Activated CD8-positive, alpha-beta memory T cell treated with anti-CD3 and anti-CD28 coated beads, Interleukin-2, amount 50 U/mL, for 48 hours (primary cell): ENCODE data around the gene CSRP1.
"Not testable (repeated sequence)": the region's sequence is repeated elsewhere in the genome, so short reads cannot be mapped to it uniquely, and the experiment has no call there.

Source experiments
- DNase-seq: peaks from one replicate; pipeline ENCODE4 v3.0.0-alpha.2; 2020

Gene CSRP1

DNA sequence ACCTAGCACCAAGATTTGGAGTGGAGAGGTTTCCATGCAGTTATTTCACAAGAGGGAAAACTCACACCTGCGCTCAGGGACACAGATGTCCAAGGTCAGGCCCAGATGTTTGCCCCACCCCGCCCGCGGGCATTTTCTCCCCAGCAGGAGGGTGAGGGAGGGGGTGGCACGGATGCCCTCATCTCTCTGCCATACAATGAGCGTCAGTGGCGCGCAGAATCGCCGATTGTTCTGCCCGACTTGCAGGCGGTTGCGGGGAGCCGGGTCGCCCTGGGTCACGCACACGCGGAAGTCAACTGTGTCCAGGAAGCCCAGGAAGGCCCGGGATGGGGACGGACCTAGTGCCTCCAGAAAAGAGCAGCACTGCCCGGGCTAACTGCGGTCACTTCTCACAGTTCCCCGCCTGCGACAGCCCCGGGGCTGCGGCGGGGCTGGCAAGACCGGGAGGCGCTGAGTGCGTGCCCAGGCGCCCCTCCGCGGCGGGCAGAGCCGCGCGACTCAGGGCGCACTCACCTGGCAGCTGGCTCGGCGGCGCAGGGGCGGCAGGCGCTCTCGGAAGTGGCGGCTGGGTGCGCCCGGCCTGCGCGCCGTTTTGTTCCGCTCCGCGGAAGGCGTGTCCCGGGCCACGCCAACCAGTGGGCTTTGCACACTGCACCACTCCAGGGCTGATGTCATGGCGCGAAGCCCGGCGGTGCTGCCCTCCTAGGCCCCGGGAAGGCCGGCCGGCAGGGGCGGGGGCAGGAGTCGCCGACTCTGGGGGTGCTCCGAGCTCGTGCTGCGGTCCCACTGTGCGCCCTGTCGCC is at the start of gene CSRP1:
Gene CSRP1, minus strand, starts transcription at position 567 of the 803 bp plus-strand sequence. CDS start 10,820 bp downstream, outside the sequence.
- DNase-seq: peak; percentile 90

DNA sequence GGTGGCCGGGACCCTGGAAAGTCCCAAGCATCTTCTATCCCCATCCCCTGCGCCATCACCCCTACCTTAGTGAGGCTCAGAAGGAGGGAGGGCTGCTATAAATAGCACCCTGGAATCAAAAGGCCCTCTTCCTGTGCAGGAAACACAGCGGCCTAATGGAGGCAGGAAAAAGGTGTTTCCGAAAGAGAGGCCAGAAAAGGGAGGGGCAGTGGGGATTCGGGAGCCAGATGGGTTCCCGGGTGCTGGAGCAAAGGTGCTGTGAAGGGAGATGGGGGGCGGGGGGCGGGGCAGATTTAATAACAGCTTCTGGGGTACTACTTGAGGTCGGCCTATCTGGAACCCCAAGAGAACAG is 48.6 kb upstream of the CSRP1 start:
- DNase-seq: no peak

DNA sequence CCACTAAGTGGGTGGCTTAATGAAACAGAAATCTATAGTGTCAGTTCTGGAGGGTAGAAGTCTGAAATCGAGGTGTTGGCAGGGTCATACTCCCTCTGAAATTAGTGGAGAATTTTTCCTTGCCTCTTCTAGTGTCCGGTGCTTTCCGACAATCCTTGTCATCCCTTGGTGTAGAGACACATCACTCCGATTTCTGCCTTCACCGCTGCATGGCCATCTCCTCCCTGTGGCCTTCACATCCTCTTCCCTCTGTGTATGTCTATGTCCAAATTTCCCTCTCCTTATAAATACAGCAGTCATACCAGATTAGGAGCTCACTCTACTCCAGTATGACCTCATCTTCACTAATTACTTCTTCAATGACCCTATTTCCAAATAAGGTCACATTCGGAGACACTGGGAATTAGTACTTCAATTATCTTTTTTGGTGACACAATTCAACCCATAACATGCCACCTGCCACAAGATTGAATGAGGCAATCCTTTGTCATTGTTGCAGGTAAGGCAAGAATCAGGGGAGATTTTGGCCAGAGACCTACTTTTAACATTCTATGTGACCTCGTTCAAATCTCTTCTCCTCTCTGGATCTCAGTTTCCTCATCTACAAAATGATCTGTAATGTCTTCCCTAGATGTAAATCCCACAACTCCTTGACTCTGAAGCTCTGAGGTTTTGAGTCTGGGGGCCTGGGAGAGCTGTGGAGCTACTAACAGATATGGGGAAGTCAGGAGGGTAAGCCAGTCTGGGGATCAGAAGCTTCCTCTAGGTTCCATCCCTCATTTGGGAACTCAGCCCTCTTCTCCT is 48.1 kb upstream of the CSRP1 start:
- DNase-seq: no peak

DNA sequence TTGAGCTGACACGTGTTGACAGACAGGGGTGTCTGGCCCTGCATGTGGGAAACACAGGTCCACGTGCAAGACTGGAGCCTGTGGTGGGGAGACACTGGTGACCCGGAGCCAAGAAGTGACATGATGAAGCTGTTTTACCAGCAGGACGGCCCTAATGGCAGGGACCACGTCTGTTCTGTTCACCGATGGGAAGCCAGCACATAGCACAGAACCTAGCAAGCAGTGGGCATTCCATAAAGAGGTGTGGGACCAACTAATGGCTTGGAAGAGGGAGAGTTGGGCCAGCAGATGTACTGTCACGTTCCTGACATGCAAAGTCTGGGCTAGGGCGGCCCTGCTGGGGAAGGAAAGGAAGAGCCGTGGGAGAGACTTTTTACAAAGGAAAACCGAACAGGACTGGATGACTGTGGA is 47.3 kb upstream of the CSRP1 start:
- no peak for DNase-seq

DNA sequence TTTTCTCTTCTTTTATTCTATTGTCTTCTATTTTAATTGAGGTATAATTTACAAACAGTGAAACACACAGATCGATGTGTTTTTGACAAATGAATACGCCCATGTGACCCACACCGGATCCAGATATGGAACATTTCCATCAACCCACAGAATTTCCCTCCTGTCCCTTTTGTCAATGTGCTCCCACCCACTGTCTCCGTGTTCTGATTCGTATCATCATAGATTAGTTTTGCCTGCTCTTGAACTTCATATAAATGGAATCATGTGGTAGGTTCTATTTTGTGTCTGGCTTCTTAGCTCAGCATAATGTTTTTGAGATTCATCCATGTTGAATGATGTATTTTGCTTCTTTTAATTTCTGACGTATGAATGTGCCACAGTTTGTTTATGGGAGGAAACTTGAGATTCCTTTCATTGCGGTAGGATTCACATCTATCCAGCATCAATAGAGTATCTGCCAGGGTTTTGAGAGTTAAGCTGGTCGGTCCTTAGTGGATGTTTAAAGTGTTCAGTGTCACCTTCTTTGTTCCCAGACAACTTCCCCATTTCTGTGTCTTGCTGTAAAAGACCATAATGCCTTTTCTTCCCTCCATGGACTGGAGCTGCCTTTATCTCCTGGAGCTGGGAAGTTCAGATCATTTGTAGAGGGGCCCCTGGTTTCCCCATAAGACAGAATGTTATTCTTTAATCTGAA is 46.7 kb upstream of the CSRP1 start:
- DNase-seq: no peak

DNA sequence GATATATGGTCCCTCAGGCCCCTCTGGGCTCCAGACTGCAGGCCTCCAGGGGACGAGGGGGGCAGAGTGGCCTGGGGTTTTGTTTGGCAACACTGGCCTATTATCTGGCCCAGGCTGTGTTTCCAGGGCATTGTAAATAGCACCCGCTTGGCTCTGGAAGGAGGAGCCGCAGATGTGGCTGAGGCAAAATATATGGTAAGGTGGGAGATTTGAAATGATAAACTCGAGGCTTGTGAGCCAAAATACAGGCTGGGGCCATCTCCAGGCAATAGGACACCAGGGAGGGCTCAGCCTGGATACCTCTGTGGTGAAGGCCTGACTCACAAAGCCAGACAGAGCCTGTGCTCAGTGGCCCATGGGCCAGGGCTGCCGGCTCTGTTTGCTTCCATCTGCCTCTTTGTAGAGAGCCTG is 46.0 kb upstream of the CSRP1 start:
- no peak for DNase-seq

DNA sequence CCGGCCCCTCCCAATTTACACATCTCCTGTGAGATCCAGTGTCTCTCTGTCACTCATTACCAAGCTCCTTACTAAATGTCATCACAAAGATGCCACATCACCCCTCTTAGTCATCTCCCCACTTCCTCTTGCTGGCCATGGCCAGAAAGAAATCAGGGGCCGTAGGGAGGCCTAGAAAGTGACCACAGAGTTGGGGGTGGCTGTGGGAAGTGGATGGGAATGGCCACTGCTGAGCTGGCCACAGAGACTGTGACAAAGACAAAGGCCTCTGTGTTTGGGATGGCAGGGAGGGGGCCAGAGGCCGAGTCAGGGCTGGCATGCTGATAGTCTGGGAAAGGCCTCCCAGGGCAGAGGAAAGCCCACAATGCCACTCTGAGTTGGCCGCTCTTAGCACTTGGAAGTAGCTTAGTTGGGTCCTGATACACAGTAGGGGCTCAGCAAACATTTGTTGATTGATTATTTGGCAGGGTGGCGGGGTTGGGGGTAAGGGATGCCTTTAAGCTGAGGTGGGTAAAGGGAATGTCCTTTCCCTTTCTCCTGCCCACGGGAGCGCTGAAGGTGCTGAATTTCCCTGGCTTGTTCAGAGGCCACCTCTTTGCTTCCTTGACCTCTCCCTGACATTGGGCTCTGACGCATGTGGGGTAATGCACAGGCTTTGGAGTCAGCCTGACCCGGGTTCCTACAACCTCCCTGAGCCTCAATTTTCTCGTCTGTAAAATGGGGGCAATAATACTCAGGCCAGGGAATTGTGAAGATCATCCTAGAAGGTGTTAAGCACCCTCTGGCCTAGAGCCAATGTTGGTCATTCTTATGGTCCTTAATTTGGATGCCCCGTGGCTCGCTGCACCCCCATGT is 45.2 kb upstream of the CSRP1 start:
- DNase-seq: no peak

DNA sequence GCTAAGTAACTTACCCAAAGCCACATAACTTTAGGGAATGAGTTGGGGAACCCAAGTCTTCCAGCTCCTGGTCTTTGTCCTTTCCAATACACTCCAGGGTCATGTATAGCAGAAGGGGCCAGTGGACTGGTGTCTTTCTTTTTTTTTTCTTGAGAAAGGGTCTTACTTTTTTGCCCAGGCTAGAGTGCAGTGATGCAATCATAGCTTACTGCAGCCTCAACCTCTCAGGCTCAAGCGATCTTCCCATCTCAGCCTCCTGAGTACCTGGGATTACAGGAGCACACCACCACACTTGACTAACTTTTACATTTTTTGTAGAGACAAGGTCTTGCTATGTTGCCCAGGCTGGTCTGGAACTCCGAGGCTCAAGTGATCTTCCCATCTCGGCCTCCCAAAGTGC is 44.2 kb upstream of the CSRP1 start:
- no peak for DNase-seq

DNA sequence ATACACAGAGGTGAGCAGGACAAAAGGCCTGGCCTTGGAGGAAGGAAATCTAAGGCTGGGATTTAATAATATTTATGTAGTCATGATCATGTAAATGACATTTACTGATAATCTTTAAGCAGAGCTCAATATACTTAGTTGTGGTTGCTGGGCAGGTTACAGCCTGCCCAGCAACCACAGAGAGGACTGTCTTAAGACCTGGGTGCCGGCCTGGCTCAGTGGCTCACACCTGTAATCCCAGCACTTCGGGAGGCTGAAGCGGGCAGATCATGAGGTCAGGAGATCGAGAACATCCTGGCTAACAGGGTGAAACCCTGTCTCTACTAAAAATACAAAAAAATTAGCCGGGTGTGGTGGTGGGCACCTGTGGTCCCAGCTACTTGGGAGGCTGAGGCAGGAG is 42.6 kb upstream of the CSRP1 start:
- DNase-seq: not testable (repeated sequence)

DNA sequence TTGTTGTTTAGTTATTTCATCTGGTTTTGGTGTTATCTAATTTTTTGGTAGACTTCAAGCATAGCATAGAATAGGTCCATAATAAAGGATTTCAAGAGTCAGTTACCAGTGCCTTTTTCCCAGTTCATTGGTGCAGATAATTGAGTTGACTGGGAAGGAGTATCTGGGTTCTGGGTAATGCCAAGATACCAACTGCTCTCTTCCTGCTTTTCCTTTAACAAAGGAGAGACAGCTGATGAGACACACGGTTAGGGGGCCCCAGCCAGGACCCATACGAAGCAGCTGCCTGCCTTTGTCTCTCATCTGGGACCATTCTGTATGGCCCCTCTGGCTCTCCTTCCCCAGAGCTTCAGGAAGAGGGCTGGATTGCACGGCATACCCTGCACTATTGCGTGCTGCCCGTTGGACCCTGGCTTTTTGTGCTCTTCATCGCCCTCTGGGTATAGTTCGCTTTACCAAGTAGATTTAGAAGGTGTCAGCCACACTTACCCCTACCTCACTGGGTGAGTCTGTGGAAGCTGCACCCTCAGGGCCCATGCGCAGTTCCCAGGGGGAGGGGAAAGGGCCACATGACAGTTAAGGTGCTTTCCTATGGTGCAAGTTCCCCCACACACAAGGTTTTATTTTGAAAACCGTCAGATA is 39.0 kb upstream of the CSRP1 start:
- no peak for DNase-seq

DNA sequence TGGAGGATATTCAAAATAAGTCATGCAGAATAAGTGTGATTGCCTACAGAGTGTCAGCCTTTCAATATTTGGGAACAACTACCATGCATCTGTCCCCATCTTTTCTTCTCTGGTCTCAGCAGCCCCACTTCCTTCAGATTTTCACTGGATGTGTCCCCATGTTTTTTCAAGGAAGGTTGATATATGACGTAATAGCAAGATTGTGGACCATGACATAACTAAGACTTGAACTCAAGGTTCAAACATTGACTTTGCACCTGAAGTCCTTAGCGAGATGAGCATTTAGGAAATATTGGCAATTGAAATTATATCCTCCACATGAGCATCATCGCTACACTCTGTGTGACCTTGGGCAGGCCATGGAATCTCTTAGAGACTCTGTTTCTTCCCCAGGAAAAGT is 37.8 kb upstream of the CSRP1 start:
- no peak for DNase-seq

DNA sequence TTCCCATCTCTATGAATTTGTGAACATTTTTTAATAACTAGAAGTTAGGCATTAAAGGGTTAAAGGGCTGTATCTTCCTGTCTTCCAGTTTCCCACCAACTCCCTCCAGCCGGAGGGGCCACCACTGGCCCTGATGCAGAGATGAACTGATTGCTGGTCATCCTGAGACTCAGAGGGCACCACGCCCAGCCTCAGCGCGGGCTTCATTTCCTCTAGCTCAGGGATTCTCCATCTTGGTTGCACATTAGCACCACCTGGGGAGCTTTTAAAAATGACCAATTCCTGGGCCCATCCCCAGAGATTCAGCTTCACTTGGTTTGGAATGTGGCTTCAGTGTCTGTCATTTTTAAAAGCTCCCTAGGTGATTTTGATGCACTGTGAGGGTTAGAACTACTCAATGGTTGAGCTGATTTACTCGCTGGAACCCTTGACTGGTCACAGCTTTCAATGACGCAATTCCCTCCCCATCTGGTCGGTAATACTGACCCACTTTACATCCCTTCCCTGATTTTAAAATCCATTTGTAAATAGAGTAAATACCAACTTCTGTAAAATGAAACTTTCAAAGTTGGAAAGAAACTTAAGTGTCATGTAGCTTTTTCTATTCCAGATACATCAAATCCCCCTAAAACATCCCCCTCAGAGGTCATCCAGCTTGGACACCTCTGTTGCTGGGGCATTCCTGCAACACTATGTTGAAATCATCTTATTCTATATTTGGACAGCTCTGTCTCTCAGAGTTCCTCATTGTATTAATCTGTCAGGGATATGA is 37.1 kb upstream of the CSRP1 start:
- DNase-seq: no peak

DNA sequence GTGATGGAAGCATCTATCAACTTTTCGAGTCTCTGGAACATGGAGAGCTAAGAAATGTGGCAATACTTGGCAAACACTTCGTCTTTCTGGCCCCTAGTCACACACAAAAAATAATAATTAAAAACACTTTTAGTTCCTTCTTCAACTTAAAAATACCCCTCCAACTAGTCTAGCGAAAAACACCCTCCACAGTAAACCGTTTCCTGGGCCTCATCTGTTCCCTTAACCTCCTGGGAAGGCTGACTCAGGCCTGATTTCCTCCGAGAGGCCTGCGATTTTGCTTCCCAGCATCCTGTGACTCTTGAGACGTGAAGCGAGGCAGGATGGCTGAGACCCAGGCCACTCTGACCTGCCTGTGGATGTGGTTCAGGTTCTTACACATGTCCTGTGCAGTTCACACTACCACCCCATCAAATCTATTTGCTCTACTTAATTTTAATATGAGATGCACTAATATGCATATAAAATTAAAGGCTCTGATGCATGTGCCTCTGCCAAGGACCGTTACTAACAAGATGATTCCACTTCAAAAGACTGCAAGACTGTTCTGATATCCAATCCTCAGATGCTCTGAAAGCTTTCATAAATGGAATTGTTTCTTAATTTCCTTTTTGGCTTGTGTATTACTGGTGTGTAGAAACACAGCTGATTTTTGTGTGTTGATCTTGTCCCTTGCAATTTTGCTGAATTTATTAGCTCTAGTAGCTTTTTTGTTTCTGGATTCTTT is 35.5 kb upstream of the CSRP1 start:
- DNase-seq: no peak

DNA sequence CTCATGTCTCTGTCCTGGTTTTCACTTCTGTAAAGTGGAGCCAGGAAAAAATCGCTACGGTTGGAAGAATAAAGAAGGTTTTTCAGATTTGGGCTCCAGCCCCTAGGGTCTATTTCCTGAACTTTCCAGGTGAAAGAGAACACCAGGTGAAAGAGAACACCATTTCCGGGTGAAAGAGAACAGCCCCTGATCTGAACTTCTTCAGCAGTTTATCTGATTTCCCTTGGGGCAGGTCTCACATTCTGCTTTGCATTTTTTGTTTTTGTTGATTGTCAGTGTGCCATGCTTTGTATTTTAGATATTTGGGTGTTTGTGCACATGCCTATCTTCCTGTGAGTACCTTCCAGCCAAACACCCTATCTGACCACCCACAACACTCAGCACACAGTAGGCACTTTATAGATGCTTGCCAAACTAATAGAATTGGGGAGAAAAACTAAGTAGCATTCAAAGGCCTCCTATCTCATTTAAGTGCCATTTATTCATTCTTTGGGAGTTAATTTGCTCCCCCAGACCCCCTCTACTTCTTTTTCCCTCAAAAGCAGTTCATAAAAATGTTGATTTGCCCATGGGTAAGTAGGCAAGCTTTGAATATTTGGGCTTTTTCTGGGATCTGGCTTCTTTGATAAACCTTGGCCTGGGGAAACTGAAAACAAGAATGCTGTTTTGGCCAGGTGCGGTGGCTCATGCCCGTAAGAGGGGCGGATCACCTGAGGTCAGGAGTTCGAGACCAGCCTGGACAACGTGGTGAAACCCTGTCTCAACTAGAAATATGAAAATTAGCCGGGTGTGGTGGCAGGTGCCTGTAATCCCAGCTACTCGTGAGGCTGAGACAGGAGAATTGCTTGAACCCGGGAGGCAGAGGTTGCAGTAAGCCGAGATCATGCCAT is 34.2 kb upstream of the CSRP1 start:
- no peak for DNase-seq

DNA sequence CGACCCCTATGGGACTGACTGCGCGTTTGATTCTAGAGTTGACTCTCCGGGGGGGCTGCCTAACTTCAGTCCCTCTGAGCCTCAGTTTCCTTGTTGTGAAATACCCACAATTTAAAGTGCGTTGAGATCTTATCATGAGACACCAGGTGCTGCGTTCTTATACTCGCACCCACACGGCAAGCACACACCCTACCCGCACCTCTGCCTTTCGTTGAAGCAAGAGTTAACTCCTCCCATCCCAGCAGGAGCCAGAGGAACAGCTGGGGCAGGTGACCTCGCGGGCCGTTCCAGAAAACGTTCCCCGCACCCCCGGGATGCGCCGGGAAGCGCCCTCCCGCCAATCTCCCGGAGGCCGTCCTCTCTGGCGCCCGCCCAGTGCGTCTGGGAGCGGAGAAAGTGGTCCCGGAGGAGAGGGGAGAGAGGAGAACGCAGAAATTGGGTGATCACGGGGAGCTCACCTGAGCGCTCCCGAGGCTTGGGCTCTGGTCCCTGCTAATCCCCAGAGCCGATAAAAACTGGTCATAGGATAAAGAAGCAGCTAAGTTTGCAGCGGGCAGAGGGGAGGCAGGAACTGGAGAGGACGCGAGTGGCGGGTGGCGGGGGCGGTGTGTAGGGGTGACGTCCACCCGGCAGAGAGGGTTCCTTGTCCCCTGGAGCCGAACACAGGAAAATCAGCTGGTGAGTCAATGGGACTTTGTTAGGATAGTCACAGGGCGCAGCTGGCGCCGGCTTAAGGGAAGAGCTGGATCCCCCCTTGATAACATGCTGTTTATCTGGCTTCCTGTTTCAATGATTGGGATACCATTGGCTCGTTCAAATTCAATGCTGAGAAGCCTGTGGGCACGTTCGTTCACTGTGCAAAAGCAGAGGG is 32.9 kb upstream of the CSRP1 start:
- DNase-seq: no peak

DNA sequence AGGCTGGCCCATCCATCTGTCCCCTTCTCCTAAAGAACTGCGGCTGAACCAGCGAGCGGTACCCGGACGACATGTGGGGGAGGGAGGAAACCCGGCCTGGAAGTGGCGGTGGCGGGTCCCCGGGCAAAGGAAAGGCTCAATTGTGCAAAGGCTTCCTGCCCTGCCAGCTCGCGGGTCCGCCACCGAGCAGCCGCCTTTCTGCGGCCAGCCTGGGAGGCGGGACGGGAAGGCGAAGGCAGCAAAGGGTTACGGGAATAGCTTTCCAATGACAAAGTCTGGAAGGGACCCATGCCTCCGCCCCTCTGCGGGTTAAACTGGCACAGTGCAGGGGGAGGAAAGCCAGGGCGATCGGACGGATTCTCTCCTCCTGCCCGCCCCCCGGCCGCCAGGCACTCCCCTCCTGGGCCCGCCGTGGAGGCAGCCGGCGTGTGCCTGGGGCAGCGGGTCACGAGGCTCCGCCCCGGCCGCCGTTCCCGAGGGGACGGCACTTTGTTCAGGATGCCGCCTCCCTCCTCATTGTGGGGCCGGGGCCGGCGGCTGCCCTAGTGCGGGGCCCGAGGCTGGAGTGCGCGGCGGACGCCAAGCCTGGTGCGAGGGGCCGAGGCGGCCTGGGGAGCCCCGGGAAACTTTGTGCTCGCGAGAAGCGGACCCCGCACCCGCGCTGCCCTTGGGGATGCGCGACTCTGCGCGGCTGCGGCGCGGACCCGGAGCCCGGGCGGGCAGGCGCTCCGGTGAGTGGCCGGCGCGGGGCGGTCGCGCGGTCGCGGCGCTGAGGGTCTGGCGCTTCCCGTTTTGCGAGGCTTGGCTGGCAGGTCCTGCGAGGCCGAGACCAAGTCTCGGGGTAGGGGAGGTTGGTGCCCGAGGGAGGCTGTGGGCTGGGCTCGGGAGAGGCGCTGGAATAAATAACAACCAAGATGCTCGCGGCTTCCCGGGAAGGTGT is 32.0 kb upstream of the CSRP1 start, which contains the start of gene NAV1:
Gene NAV1, plus strand, starts transcription at position 516 of the 940 bp plus-strand sequence. CDS start 83,758 bp downstream, outside the sequence.
- DNase-seq: peak; percentile 62
